Fibroblast of lung (primary cell): Measurements from ENCODE around the gene PI16. TPM values are rescaled to one million over a fixed set of nuclear protein-coding genes. Genes with fewer than 3 reads are reported as not detected.

Experiments
- DNase-seq, 2 donors: peaks; one replicate each; pipeline versions ENCODE4 v3.0.0 to v3.0.0-alpha.2; 2010; ENCODE audit warnings: low read depth in 2 of 2
- H2AFZ ChIP-seq: 2 replicates; pipeline ENCODE4 v1.5.1; 2012; ENCODE audit warnings: low read length, control low read depth, inconsistent platforms
- H3K27ac ChIP-seq: 2 replicates; pipeline ENCODE4 v1.5.1; 2011; ENCODE audit warnings: low read length, control low read depth; ENCODE audit not compliant: insufficient read depth
- H3K27me3 ChIP-seq: 2 replicates; pipeline ENCODE4 v1.5.1; 2011; ENCODE audit warnings: mild to moderate bottlenecking, low read length; ENCODE audit not compliant: control insufficient read depth, insufficient read depth
- H3K36me3 ChIP-seq: 2 replicates; pipeline ENCODE4 v1.5.1; 2011; ENCODE audit warnings: low read length; ENCODE audit not compliant: control insufficient read depth, insufficient read depth
- H3K4me1 ChIP-seq: 2 replicates; pipeline ENCODE4 v1.5.1; 2011; ENCODE audit warnings: low read length; ENCODE audit not compliant: control insufficient read depth, insufficient read depth; ENCODE audit errors: extremely low read depth
- H3K4me2 ChIP-seq: 2 replicates; pipeline ENCODE4 v1.5.1; 2011; ENCODE audit warnings: low read length, control low read depth; ENCODE audit not compliant: insufficient read depth; ENCODE audit errors: extremely low read depth
- H3K4me3 ChIP-seq, 4 experiments: fragments of 200-600 bp in 1 of 4; sonication (generic) in 1 of 4; replicated peaks in 1 of 4; 2 replicates each; pipeline ENCODE4 v1.5.1; 2011 to 2016; ENCODE audit warnings: low read length in 4 of 4, low read depth in 3 of 4, mild to moderate bottlenecking in 3 of 4, control low read depth in 2 of 4, inconsistent platforms in 1 of 4, mixed read lengths in 1 of 4; ENCODE audit not compliant: insufficient read depth in 1 of 4; ENCODE audit errors: control extremely low read depth in 1 of 4
- H3K79me2 ChIP-seq: 2 replicates; pipeline ENCODE4 v1.5.1; 2012; ENCODE audit warnings: mild to moderate bottlenecking, low read length, inconsistent platforms; ENCODE audit not compliant: control insufficient read depth, insufficient read depth
- H3K9ac ChIP-seq: 2 replicates; pipeline ENCODE4 v1.5.1; 2011; ENCODE audit warnings: mild to moderate bottlenecking, low read length, control low read depth; ENCODE audit not compliant: insufficient read depth
- H3K9me3 ChIP-seq: 2 replicates; pipeline ENCODE4 v1.5.1; 2012; ENCODE audit warnings: low read depth, low read length; ENCODE audit not compliant: control insufficient read depth, insufficient read depth
- H4K20me1 ChIP-seq: 2 replicates; pipeline ENCODE4 v1.5.1; 2011; ENCODE audit warnings: low read length; ENCODE audit not compliant: control insufficient read depth, insufficient read depth; ENCODE audit errors: extremely low read depth
- EZH2 ChIP-seq: IDR thresholded peaks from 2 replicates; pipeline ENCODE4 v1.5.1; 2012; ENCODE audit warnings: low read length, control low read depth, mild to moderate bottlenecking; ENCODE audit errors: missing control alignments
- polyA plus RNA-seq, 2 donors: library from polyadenylated mRNA; depleted of rRNA in 1 of 2; stranded (reverse) in 1 of 2; unstranded in 1 of 2; fragments of >200 nt; gene quantifications; 2 replicates each; pipeline ENCODE4 v1.2.1, GENCODE V29; 2011 to 2012; ENCODE audit warnings: missing spikeins in 1 of 2
- total RNA-seq: library from RNA; depleted of rRNA; stranded (reverse); fragments of >200 nt; gene quantifications from 2 replicates; pipeline ENCODE4 v1.2.1, GENCODE V29; 2014
- TF ChIP-seq, protein P1 (sequence below), 2 donors: IDR thresholded peaks in 1 of 2; conservative IDR thresholded peaks in 1 of 2; 1 replicate in 1 of 2; 2 replicates in 1 of 2; pipeline ENCODE4 v1.5.1; 2011 to 2012; ENCODE audit warnings: low read length in 2 of 2, control low read depth in 1 of 2, inconsistent platforms in 1 of 2, low read depth in 1 of 2, mild to moderate bottlenecking in 1 of 2

Gene PI16
- total and polyA plus RNA-seq, 2 donors (not counting 1 experiment from before 2014, with no cell fraction given) = 0.09 TPM; not detected in 1

GRCh38 chr6:37013516-37014491 lies 59.3 kb downstream of the PI16 start:
- Histone ChIP-seq H2AFZ (no peak overlapping the region), H3K79me2 (no peaks in the 10 kb centered on the region), H3K4me1 (peaks cover 3% of the 10 kb centered on the region), H3K27me3 (peaks cover 3% of the 10 kb centered on the region), H3K27ac (no peak overlapping the region), H4K20me1 (no peaks in the 10 kb centered on the region), H3K36me3 (no peaks in the 10 kb centered on the region), H3K4me2 (no peak overlapping the region), H3K4me3 (no peak overlapping the region), H3K9ac (no peak overlapping the region), H3K9me3 (no peaks in the 10 kb centered on the region)
- TF ChIP-seq, protein P1, sequence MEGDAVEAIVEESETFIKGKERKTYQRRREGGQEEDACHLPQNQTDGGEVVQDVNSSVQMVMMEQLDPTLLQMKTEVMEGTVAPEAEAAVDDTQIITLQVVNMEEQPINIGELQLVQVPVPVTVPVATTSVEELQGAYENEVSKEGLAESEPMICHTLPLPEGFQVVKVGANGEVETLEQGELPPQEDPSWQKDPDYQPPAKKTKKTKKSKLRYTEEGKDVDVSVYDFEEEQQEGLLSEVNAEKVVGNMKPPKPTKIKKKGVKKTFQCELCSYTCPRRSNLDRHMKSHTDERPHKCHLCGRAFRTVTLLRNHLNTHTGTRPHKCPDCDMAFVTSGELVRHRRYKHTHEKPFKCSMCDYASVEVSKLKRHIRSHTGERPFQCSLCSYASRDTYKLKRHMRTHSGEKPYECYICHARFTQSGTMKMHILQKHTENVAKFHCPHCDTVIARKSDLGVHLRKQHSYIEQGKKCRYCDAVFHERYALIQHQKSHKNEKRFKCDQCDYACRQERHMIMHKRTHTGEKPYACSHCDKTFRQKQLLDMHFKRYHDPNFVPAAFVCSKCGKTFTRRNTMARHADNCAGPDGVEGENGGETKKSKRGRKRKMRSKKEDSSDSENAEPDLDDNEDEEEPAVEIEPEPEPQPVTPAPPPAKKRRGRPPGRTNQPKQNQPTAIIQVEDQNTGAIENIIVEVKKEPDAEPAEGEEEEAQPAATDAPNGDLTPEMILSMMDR (conservative IDR thresholded peaks at IDR 0.05 in 1 of 2, IDR thresholded peaks at IDR 0.05 in 1 of 2; ENCODE audit: low read depth in 1 of 2, low read length in 2 of 2) = no peak
- TF ChIP-seq EZH2 = no peak
- DNase-seq = no peak

Other genes starting within 250 kb of the PI16 start
- 0.26 TPM in 1 of 2 replicates, not detected in the other for gene CPNE5, start 115.3 kb upstream of the PI16 start, total RNA-seq
- gene CPNE5, start 115.3 kb upstream of the PI16 start, polyA plus RNA-seq = 0.02 TPM in 2 replicates
- 12.8 and 17.5 TPM in 2 replicates for gene PPIL1, start 79.9 kb upstream of the PI16 start, total RNA-seq
- gene PPIL1, start 79.9 kb upstream of the PI16 start, polyA plus RNA-seq = 30.6 and 37.6 TPM in 2 replicates
- 37.8 and 47.1 TPM in 2 replicates for gene C6orf89, start 68.8 kb upstream of the PI16 start, total RNA-seq
- 58.8 and 66.7 TPM in 2 replicates for gene C6orf89, start 68.8 kb upstream of the PI16 start, polyA plus RNA-seq
- gene MTCH1, start 31.5 kb downstream of the PI16 start, total RNA-seq = 166 and 222 TPM in 2 replicates
- gene MTCH1, start 31.5 kb downstream of the PI16 start, polyA plus RNA-seq = 131 and 153 TPM in 2 replicates
- gene FGD2, start 50.9 kb downstream of the PI16 start, total RNA-seq = not detected in 2 replicates
- gene FGD2, start 50.9 kb downstream of the PI16 start, polyA plus RNA-seq = not detected in 2 replicates
- gene PIM1, start 215.4 kb downstream of the PI16 start, total RNA-seq = 22.8 and 25.7 TPM in 2 replicates
- gene PIM1, start 215.4 kb downstream of the PI16 start, polyA plus RNA-seq = 13.4 and 13.8 TPM in 2 replicates